22Rv1 (cell line): ENCODE data around the gene SH2D4B.

ENCODE experiments used
- ZFX ChIP-seq: fragments of 450-650 bp; IDR thresholded peaks from 2 replicates; pipeline ENCODE4 v1.6.1; 2017; ENCODE audit warnings: antibody characterized with exemption, borderline replicate concordance
- TF ChIP-seq, protein P1 (sequence below): fragments of 450-650 bp; IDR thresholded peaks from 2 replicates; pipeline ENCODE4 v1.5.1; 2017; ENCODE audit warnings: mild to moderate bottlenecking

- TF ChIP-seq, protein P1, sequence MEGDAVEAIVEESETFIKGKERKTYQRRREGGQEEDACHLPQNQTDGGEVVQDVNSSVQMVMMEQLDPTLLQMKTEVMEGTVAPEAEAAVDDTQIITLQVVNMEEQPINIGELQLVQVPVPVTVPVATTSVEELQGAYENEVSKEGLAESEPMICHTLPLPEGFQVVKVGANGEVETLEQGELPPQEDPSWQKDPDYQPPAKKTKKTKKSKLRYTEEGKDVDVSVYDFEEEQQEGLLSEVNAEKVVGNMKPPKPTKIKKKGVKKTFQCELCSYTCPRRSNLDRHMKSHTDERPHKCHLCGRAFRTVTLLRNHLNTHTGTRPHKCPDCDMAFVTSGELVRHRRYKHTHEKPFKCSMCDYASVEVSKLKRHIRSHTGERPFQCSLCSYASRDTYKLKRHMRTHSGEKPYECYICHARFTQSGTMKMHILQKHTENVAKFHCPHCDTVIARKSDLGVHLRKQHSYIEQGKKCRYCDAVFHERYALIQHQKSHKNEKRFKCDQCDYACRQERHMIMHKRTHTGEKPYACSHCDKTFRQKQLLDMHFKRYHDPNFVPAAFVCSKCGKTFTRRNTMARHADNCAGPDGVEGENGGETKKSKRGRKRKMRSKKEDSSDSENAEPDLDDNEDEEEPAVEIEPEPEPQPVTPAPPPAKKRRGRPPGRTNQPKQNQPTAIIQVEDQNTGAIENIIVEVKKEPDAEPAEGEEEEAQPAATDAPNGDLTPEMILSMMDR, result no peak
- no peak for TF ChIP-seq ZFX
Measured at GRCh38 chr10:80538481-80539185, 931 bp downstream of the SH2D4B start.
